Type B pancreatic cell (in vitro differentiated cells): ENCODE data around the gene SYP. TPM values are rescaled to one million over a fixed set of nuclear protein-coding genes. Genes with fewer than 3 reads are reported as not detected.

Source experiments
- DNase-seq: peaks from one replicate; pipeline ENCODE4 v3.0.0; 2021; ENCODE audit warnings: mixed read lengths; ENCODE audit not compliant: unreplicated experiment; ENCODE audit errors: extremely low spot score
- H3K27ac Mint-ChIP-seq: 2 replicates; pipeline ENCODE4 v1.8.0; 2021; ENCODE audit warnings: mild to moderate bottlenecking, mixed read lengths
- H3K27me3 Mint-ChIP-seq: 2 replicates; pipeline ENCODE4 v1.8.0; 2021; ENCODE audit warnings: mixed read lengths
- H3K36me3 Mint-ChIP-seq: 2 replicates; pipeline ENCODE4 v1.8.0; 2021; ENCODE audit warnings: mixed read lengths
- H3K4me1 Mint-ChIP-seq: one replicate; pipeline ENCODE4 v1.8.0; 2021; ENCODE audit warnings: mixed read lengths; ENCODE audit not compliant: unreplicated experiment
- H3K4me3 Mint-ChIP-seq: 2 replicates; pipeline ENCODE4 v1.8.0; 2021; ENCODE audit warnings: mild to moderate bottlenecking, mixed read lengths
- H3K9me3 Mint-ChIP-seq: 2 replicates; pipeline ENCODE4 v1.8.0; 2021; ENCODE audit warnings: mixed read lengths
- CTCF ChIP-seq: fragments of 200-600 bp; sonication (generic); conservative IDR thresholded peaks from 2 replicates; pipeline ENCODE4 v1.5.0; 2021; ENCODE audit warnings: antibody characterized with exemption, mild to moderate bottlenecking
- total RNA-seq: library from RNA; stranded (reverse); gene quantifications from 2 replicates; pipeline ENCODE4 v1.2.1, GENCODE V29; 2021; ENCODE audit warnings: low replicate concordance

SYP gene
- total RNA-seq, 1 donor from 2014 or later: 13.6 TPM

- no peak for TF ChIP-seq CTCF
- Mint-ChIP-seq H3K4me1 (no peaks in the 10 kb centered on the region), H3K36me3 (no peaks in the 10 kb centered on the region), H3K27ac (no peak overlapping the region), H3K9me3 (no peaks in the 10 kb centered on the region), H3K4me3 (peak overlapping the region; percentile 83), H3K27me3 (peaks cover 17% of the 10 kb centered on the region)
- no peak for DNase-seq
Measured at GRCh38 chrX:49172280-49172780, 27.7 kb downstream of the SYP start.

GRCh38 chrX:49171752-49172279 is 28.2 kb downstream of the SYP start, which contains the start of gene PLP2:
Gene PLP2, plus strand, starts transcription at chrX:49171898. Its CDS starts 103 bp downstream, at chrX:49172001.
- Mint-ChIP-seq H3K4me3 (peak within 1 kb of the TSS; percentile 83), H3K27ac (no peak within 1 kb of the TSS), H3K9me3 (no peaks in the 10 kb centered on the region), H3K36me3 (no peaks in the 10 kb centered on the region), H3K4me1 (no peaks in the 10 kb centered on the region), H3K27me3 (peaks cover 17% of the 10 kb centered on the region)
- no peak for DNase-seq
- no peak for TF ChIP-seq CTCF

GRCh38 chrX:49167740-49168108 is 32.3 kb downstream of the SYP start:
- H3K27me3 Mint-ChIP-seq: peaks cover 10% of the 10 kb centered on the region
- no peaks in the 10 kb centered on the region for H3K36me3 Mint-ChIP-seq
- H3K4me1 Mint-ChIP-seq: no peaks in the 10 kb centered on the region
- no peak overlapping the region for H3K27ac Mint-ChIP-seq
- no peak for TF ChIP-seq CTCF
- peaks cover 5% of the 10 kb centered on the region for H3K9me3 Mint-ChIP-seq
- H3K4me3 Mint-ChIP-seq: no peak overlapping the region
- no peak for DNase-seq

- Mint-ChIP-seq H3K9me3 (peaks cover 5% of the 10 kb centered on the region), H3K4me3 (peak overlapping the region; percentile 83), H3K36me3 (no peaks in the 10 kb centered on the region), H3K4me1 (no peaks in the 10 kb centered on the region), H3K27ac (peak overlapping the region; percentile 61), H3K27me3 (peaks cover 8% of the 10 kb centered on the region)
- no peak for DNase-seq
- TF ChIP-seq CTCF: no peak
Measured at GRCh38 chrX:49166914-49167739, 32.9 kb downstream of the SYP start.

GRCh38 chrX:49165901-49166881 is 33.8 kb downstream of the SYP start:
- peaks cover 5% of the 10 kb centered on the region for H3K9me3 Mint-ChIP-seq
- no peaks in the 10 kb centered on the region for H3K4me1 Mint-ChIP-seq
- no peak for DNase-seq
- peak overlapping the region; percentile 83 for H3K4me3 Mint-ChIP-seq
- peak overlapping the region; percentile 61 for H3K27ac Mint-ChIP-seq
- peaks cover 1% of the 10 kb centered on the region for H3K27me3 Mint-ChIP-seq
- no peaks in the 10 kb centered on the region for H3K36me3 Mint-ChIP-seq
- TF ChIP-seq CTCF: peak; percentile 37
